ENCODE data around the gene APMAP. TPM values are rescaled to one million over a fixed set of nuclear protein-coding genes. Genes with fewer than 3 reads are reported as not detected.

APMAP gene
- total RNA-seq, result 69.7 TPM

DNA sequence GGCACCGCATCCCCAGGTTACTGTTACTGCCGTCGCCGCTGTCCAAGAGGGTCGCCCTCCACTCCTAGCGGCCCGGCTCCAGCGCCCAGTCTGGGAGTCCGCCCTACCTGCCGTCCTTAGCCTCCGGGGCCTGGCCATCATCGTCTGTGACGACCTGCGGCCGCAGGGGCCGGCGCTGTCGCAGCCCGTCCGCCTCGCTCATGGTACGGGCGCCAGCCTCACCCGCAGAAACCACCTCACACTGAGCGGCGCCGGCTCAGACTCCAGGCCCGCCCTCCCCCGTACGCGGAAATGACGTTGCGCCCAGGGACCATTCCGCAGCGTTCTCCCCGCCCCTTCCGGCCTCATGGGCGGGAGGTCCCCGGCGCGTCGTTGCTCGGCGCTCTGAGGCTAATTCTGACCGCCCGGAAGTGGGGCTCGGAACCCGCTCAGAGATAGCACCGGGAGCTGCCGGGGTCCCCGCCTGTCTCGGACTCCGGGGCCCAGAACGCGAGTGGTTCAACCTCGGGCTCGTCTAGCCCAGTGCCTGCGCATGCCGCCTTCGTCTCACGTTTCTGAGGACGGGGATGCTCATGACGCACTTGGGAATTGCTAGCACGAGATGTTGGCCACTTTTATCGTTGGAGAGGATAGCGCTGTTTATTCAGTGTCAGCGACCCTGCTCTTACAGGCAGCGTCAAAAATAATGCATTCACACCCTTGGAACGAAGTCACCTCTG is at the start of gene APMAP:
Gene APMAP, minus strand, starts transcription at position 265 of the 719 bp plus-strand sequence. Its CDS starts 63 bp downstream, at position 202.

GRCh38 chr20:24948939-24949679 is 43.4 kb downstream of the APMAP start, which contains the start of gene CST7:
TSS of gene CST7 (plus strand) at chr20:24949269. CDS start at chr20:24949506, 237 bp downstream.

Other genes starting within 250 kb of the APMAP start
- 0.60 TPM for gene CST7, start 43.5 kb downstream of the APMAP start, total RNA-seq
- 30.0 TPM for gene ACSS1, start 65.4 kb upstream of the APMAP start, total RNA-seq
- 131 TPM for gene VSX1, start 89.4 kb upstream of the APMAP start, total RNA-seq
- 36.1 TPM for gene ENTPD6, start 203.0 kb upstream of the APMAP start, total RNA-seq

Measured in camera-type eye (tissue), 1 donor.